Measurements from ENCODE around the gene CPSF7.
A peak's percentile ranks its signal among the peaks of the same experiment; 100 is the strongest.

The CPSF7 gene

GRCh38 chr11:61378713-61379313 is 51.0 kb downstream of the CPSF7 start:
- Histone ChIP-seq H3K27me3 (replicated peaks) (no peaks in the 10 kb centered on the region), H3K27ac (peak overlapping the region; percentile 76), H3K4me3 (ENCODE audit: low read depth, low read length) (no peak overlapping the region), H3K36me3 (replicated peaks) (peaks cover 5% of the 10 kb centered on the region)
- in situ Hi-C loops (cut with HindIII; ENCODE audit: low pct_ligation_motif_present, low sequenced_read_pairs): no loop called here
- DNase-seq: peak; percentile 88
- no peak for TF ChIP-seq CTCF (IDR thresholded peaks at IDR 0.05; ENCODE audit: low read depth, low read length, missing control alignments)

GRCh38 chr11:61377461-61378160 is 52.2 kb downstream of the CPSF7 start:
- peak overlapping the region; percentile 76 for H3K27ac ChIP-seq
- no peak overlapping the region for H3K4me3 ChIP-seq (ENCODE audit: low read depth, low read length)
- H3K27me3 ChIP-seq (replicated peaks): no peaks in the 10 kb centered on the region
- DNase-seq: peak; percentile 40
- H3K36me3 ChIP-seq (replicated peaks): peaks cover 5% of the 10 kb centered on the region
- TF ChIP-seq CTCF (IDR thresholded peaks at IDR 0.05; ENCODE audit: low read depth, low read length, missing control alignments): no peak
- in situ Hi-C loops (cut with HindIII; ENCODE audit: low pct_ligation_motif_present, low sequenced_read_pairs): no loop called here

- in situ Hi-C loops (cut with HindIII; ENCODE audit: low pct_ligation_motif_present, low sequenced_read_pairs): no loop called here
- Histone ChIP-seq H3K27ac (no peak overlapping the region), H3K4me3 (ENCODE audit: low read depth, low read length) (no peak overlapping the region), H3K36me3 (replicated peaks) (peaks cover 5% of the 10 kb centered on the region), H3K27me3 (replicated peaks) (no peaks in the 10 kb centered on the region)
- no peak for TF ChIP-seq CTCF (IDR thresholded peaks at IDR 0.05; ENCODE audit: low read depth, low read length, missing control alignments)
- no peak for DNase-seq
Observed at GRCh38 chr11:61375761-61376108, 54.0 kb downstream of the CPSF7 start.

- Histone ChIP-seq H3K36me3 (replicated peaks) (peaks cover 22% of the 10 kb centered on the region), H3K27ac (no peak overlapping the region), H3K27me3 (replicated peaks) (no peaks in the 10 kb centered on the region), H3K4me3 (ENCODE audit: low read depth, low read length) (no peak overlapping the region)
- in situ Hi-C loops (cut with HindIII; ENCODE audit: low pct_ligation_motif_present, low sequenced_read_pairs): no loop called here
- no peak for TF ChIP-seq CTCF (IDR thresholded peaks at IDR 0.05; ENCODE audit: low read depth, low read length, missing control alignments)
- no peak for DNase-seq
Observed at GRCh38 chr11:61372659-61373420, 56.9 kb downstream of the CPSF7 start.

GRCh38 chr11:61370349-61371005 is 59.3 kb downstream of the CPSF7 start:
- peak overlapping the region; percentile 88 for H3K27ac ChIP-seq
- in situ Hi-C loops (cut with HindIII; ENCODE audit: low pct_ligation_motif_present, low sequenced_read_pairs): no loop called here
- H3K27me3 ChIP-seq (replicated peaks): no peaks in the 10 kb centered on the region
- peaks cover 39% of the 10 kb centered on the region for H3K36me3 ChIP-seq (replicated peaks)
- no peak overlapping the region for H3K4me3 ChIP-seq (ENCODE audit: low read depth, low read length)
- DNase-seq: no peak
- no peak for TF ChIP-seq CTCF (IDR thresholded peaks at IDR 0.05; ENCODE audit: low read depth, low read length, missing control alignments)

Data from brain microvascular endothelial cell (primary cell).